ENCODE data around the gene KCNJ9.

KCNJ9 gene

DNA sequence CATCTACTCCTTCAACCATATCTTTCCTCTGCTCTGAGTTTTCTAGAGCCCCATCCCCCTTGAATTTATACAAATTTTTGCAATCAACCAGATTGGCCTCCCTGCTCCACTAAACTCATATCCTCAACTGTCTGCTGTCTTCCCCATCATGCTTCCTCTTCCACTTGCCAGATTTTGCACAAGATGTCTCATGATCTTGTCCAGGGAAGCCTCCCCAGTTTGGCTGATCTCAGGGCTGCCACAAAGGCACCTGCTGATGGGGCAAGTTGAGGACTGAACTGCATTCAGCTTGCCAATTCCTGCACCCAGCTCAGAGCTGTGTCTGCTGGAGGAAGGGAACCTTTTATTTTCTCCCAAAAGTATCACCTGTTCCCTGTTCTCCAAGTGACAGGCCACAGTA, 3.9 kb upstream of the KCNJ9 start:
- H3K79me1 ChIP-seq (ENCODE audit: low read length): no peaks in the 10 kb centered on the region
- no peak overlapping the region for H4K12ac ChIP-seq (ENCODE audit: low read depth, low read length)
- peaks cover 5% of the 10 kb centered on the region for H3K27me3 ChIP-seq (ENCODE audit: insufficient read depth, low read length)
- H3K4me2 ChIP-seq (ENCODE audit: low read length): no peak overlapping the region
- H4K91ac ChIP-seq (ENCODE audit: low read depth, low read length): no peak overlapping the region
- no peaks in the 10 kb centered on the region for H3K4me1 ChIP-seq (ENCODE audit: control insufficient read depth in 1 of 2, insufficient read depth in 2 of 2, low read length in 2 of 2)
- no peaks in the 10 kb centered on the region for H3K79me2 ChIP-seq (ENCODE audit: control insufficient read depth, insufficient read depth, low read length, poor library complexity)
- no peak overlapping the region for H2AFZ ChIP-seq (ENCODE audit: insufficient read depth, low read length, poor library complexity)
- no peak overlapping the region for H2BK5ac ChIP-seq (ENCODE audit: low read depth, low read length, poor library complexity)
- no peak for DNase-seq
- no peak overlapping the region for H3K18ac ChIP-seq (ENCODE audit: low read length)
- H3K4ac ChIP-seq (ENCODE audit: low read depth, low read length): no peak overlapping the region
- no peak overlapping the region for H2BK12ac ChIP-seq (ENCODE audit: low read length)
- no peaks in the 10 kb centered on the region for H3K36me3 ChIP-seq (ENCODE audit: control insufficient read depth in 1 of 2, insufficient read depth in 2 of 2, low read length in 2 of 2)
- H3K9me3 ChIP-seq (ENCODE audit: insufficient read depth, low read depth, low read length): no peaks in the 10 kb centered on the region
- H4K8ac ChIP-seq (ENCODE audit: low read depth, low read length): no peak overlapping the region
- no peak overlapping the region for H3K9ac ChIP-seq (ENCODE audit: low read length)
- H3K14ac ChIP-seq (ENCODE audit: low read length): no peak overlapping the region
- no peak overlapping the region for H3K23ac ChIP-seq (ENCODE audit: low read length)
- no peak overlapping the region for H3K4me3 ChIP-seq (ENCODE audit: low read depth, low read length)
- H2AK5ac ChIP-seq (ENCODE audit: low read length): no peak overlapping the region
- no peak overlapping the region for H2BK120ac ChIP-seq (ENCODE audit: insufficient read depth, low read length, poor library complexity)
- no peak overlapping the region for H3K27ac ChIP-seq (ENCODE audit: low read depth, low read length)

DNA sequence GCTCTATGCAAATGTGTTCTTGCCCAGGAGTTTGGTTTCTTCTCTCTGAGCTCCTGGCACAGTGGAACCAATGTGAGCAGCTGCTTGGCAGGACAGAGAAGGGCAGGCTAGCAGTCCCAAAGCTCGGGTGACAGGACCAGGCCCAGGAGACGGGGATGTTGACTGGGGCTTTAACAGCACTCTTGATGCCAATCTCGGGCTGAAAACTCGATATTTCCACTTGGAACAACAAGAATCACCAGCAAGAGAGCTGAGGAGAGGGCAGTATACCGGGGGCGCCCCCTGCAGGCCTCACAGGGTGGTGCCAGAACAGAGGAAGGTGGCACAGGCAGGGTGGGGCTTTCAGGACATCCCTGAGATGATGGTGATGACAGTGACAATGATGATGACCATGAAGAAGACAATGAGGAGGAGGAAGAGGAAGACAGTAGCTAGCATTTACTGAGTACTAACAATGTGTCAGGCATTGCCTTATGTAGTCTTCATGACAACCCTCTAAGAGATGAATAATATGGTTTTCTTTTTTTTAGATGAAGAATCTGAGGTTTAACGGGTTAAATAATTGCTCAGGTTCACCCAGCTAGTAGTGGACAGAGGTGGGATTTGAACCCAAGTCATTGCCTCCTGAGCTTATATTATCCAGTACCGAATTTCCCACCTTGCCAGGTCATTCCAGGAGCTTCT, 2.7 kb upstream of the KCNJ9 start:
- H3K14ac ChIP-seq (ENCODE audit: low read length): no peak overlapping the region
- no CpG with 5 or more reads among the region's 8 CpGs for WGBS (ENCODE audit: extremely low coverage, insufficient coverage, insufficient read length)

DNA sequence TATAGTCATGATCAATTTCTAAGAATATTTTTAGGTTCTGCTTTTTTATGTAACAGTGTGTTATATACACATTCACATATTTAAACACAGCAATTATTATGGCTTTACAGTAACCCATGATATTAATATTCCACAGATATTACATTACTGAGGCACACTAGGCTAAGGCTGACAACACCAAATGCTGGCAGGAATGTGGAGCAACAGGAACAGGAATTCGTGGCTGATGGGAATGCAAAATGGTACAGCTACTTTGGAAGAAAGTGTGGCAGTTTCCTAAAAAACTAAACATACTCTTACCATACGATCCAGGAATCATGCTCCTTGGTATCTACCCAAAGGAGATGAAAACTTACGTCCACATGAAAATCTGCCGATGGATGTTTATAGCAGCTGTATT, 1.9 kb upstream of the KCNJ9 start:
- Histone ChIP-seq H3K4me3 (ENCODE audit: low read depth, low read length) (no peak overlapping the region), H4K8ac (ENCODE audit: low read depth, low read length) (no peak overlapping the region), H3K18ac (ENCODE audit: low read length) (no peak overlapping the region), H4K12ac (ENCODE audit: low read depth, low read length) (no peak overlapping the region), H3K27me3 (ENCODE audit: insufficient read depth, low read length) (peaks cover 5% of the 10 kb centered on the region), H2AK5ac (ENCODE audit: low read length) (no peak overlapping the region), H3K9me3 (ENCODE audit: insufficient read depth, low read depth, low read length) (no peaks in the 10 kb centered on the region), H3K4me1 (ENCODE audit: control insufficient read depth in 1 of 2, insufficient read depth in 2 of 2, low read length in 2 of 2) (peaks cover 2 to 3% of the 10 kb centered on the region in 2 experiments), H3K27ac (ENCODE audit: low read depth, low read length) (no peak overlapping the region), H3K4ac (ENCODE audit: low read depth, low read length) (no peak overlapping the region), H3K36me3 (ENCODE audit: control insufficient read depth in 1 of 2, insufficient read depth in 2 of 2, low read length in 2 of 2) (no peaks in the 10 kb centered on the region), H2BK12ac (ENCODE audit: low read length) (no peak overlapping the region), H3K23ac (ENCODE audit: low read length) (no peak overlapping the region), H2BK5ac (ENCODE audit: low read depth, low read length, poor library complexity) (no peak overlapping the region), H3K9ac (ENCODE audit: low read length) (no peak overlapping the region), H3K14ac (ENCODE audit: low read length) (no peak overlapping the region), H2BK120ac (ENCODE audit: insufficient read depth, low read length, poor library complexity) (no peak overlapping the region), H3K79me1 (ENCODE audit: low read length) (no peaks in the 10 kb centered on the region), H4K91ac (ENCODE audit: low read depth, low read length) (no peak overlapping the region), H2AFZ (ENCODE audit: insufficient read depth, low read length, poor library complexity) (no peak overlapping the region), H3K79me2 (ENCODE audit: control insufficient read depth, insufficient read depth, low read length, poor library complexity) (no peaks in the 10 kb centered on the region), H3K4me2 (ENCODE audit: low read length) (no peak overlapping the region)
- DNase-seq: peak in 1 of 2 donors; percentile 53
- no CpG with 5 or more reads among the region's 4 CpGs for WGBS (ENCODE audit: extremely low coverage, insufficient coverage, insufficient read length)

More for the DNA sequence above, 2.7 kb upstream of the KCNJ9 start:
- Histone ChIP-seq H2AK5ac (ENCODE audit: low read length) (no peak overlapping the region), H3K27ac (ENCODE audit: low read depth, low read length) (no peak overlapping the region), H3K18ac (ENCODE audit: low read length) (no peak overlapping the region), H2BK120ac (ENCODE audit: insufficient read depth, low read length, poor library complexity) (no peak overlapping the region), H4K12ac (ENCODE audit: low read depth, low read length) (no peak overlapping the region), H2BK5ac (ENCODE audit: low read depth, low read length, poor library complexity) (no peak overlapping the region), H3K9me3 (ENCODE audit: insufficient read depth, low read depth, low read length) (no peaks in the 10 kb centered on the region), H2BK12ac (ENCODE audit: low read length) (no peak overlapping the region), H3K36me3 (ENCODE audit: control insufficient read depth in 1 of 2, insufficient read depth in 2 of 2, low read length in 2 of 2) (no peaks in the 10 kb centered on the region), H3K27me3 (ENCODE audit: insufficient read depth, low read length) (peaks cover 5% of the 10 kb centered on the region), H3K4me2 (ENCODE audit: low read length) (no peak overlapping the region), H2AFZ (ENCODE audit: insufficient read depth, low read length, poor library complexity) (no peak overlapping the region), H3K4me1 (ENCODE audit: control insufficient read depth in 1 of 2, insufficient read depth in 2 of 2, low read length in 2 of 2) (no peaks in the 10 kb centered on the region), H3K4ac (ENCODE audit: low read depth, low read length) (no peak overlapping the region), H3K79me1 (ENCODE audit: low read length) (no peaks in the 10 kb centered on the region), H3K79me2 (ENCODE audit: control insufficient read depth, insufficient read depth, low read length, poor library complexity) (no peaks in the 10 kb centered on the region), H3K4me3 (ENCODE audit: low read depth, low read length) (no peak overlapping the region), H4K8ac (ENCODE audit: low read depth, low read length) (no peak overlapping the region), H3K23ac (ENCODE audit: low read length) (no peak overlapping the region), H3K9ac (ENCODE audit: low read length) (no peak overlapping the region), H4K91ac (ENCODE audit: low read depth, low read length) (no peak overlapping the region)
- DNase-seq: peak in 1 of 2 donors; percentile 43

DNA sequence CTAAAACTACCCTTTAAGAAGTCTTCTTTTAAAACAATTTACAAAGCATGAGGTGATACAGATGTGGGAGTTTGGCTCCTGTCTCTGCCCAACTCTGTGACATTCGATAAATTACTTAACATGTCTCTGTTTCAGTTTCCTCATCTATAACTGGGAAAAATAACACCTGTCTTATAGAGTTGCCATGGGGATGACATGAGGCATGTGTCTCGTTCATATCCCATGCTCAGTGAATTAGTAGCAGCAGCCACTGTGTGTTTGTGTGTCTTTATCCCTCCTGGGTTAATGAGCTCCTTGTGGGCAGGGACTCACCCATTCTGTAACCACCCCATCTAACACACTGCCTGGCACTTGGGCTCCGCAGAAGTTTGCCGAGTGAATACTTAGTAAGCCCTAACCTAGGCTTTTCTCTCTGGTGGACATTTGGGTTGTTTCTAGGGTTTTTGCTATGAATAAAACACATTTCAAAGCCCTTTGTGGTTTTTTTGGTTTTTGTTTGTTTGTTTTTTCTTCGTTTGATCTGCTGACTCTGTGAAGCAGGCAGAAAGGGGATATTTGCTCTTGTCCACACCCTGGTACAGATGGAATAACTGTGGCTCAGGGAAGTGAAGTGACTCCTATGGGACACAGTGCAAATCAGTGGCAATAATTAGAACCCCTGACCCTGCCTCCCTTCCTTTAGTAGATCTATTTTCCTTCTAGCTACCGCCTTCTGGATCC, 797 bp upstream of the KCNJ9 start:
- no peak overlapping the region for H2AK5ac ChIP-seq (ENCODE audit: low read length)
- H2AFZ ChIP-seq (ENCODE audit: insufficient read depth, low read length, poor library complexity): no peak overlapping the region
- no peaks in the 10 kb centered on the region for H3K9me3 ChIP-seq (ENCODE audit: insufficient read depth, low read depth, low read length)
- no peak overlapping the region for H4K91ac ChIP-seq (ENCODE audit: low read depth, low read length)
- no peaks in the 10 kb centered on the region for H3K36me3 ChIP-seq (ENCODE audit: control insufficient read depth in 1 of 2, insufficient read depth in 2 of 2, low read length in 2 of 2)
- H3K23ac ChIP-seq (ENCODE audit: low read length): no peak overlapping the region
- no peak overlapping the region for H3K27ac ChIP-seq (ENCODE audit: low read depth, low read length)
- H3K18ac ChIP-seq (ENCODE audit: low read length): no peak overlapping the region
- H3K4me2 ChIP-seq (ENCODE audit: low read length): no peak overlapping the region
- no peak overlapping the region for H2BK5ac ChIP-seq (ENCODE audit: low read depth, low read length, poor library complexity)
- no peak overlapping the region for H2BK12ac ChIP-seq (ENCODE audit: low read length)
- H3K4me1 ChIP-seq (ENCODE audit: control insufficient read depth in 1 of 2, insufficient read depth in 2 of 2, low read length in 2 of 2): peaks cover 2 to 3% of the 10 kb centered on the region in 2 experiments
- no peak overlapping the region for H2BK120ac ChIP-seq (ENCODE audit: insufficient read depth, low read length, poor library complexity)
- no peaks in the 10 kb centered on the region for H3K79me2 ChIP-seq (ENCODE audit: control insufficient read depth, insufficient read depth, low read length, poor library complexity)
- H3K9ac ChIP-seq (ENCODE audit: low read length): no peak overlapping the region
- no peak overlapping the region for H4K12ac ChIP-seq (ENCODE audit: low read depth, low read length)
- peaks cover 5% of the 10 kb centered on the region for H3K27me3 ChIP-seq (ENCODE audit: insufficient read depth, low read length)
- no peak overlapping the region for H3K4me3 ChIP-seq (ENCODE audit: low read depth, low read length)
- H3K79me1 ChIP-seq (ENCODE audit: low read length): no peaks in the 10 kb centered on the region
- DNase-seq: no peak
- no CpG with 5 or more reads among the region's 6 CpGs for WGBS (ENCODE audit: extremely low coverage, insufficient coverage, insufficient read length)
- no peak overlapping the region for H3K14ac ChIP-seq (ENCODE audit: low read length)
- H3K4ac ChIP-seq (ENCODE audit: low read depth, low read length): no peak overlapping the region
- no peak overlapping the region for H4K8ac ChIP-seq (ENCODE audit: low read depth, low read length)

Data from trophoblast cell (in vitro differentiated cells and primary cell).